GM19035 (cell line): Measurements from ENCODE around the gene WWOX.

Experiments used
- ATAC-seq: cut with Tn5 transposase; IDR thresholded peaks from one replicate; pipeline ENCODE4 v1.9.1; 2021; ENCODE audit not compliant: unreplicated experiment

WWOX gene

GRCh38 chr16:78258375-78259065, 159.1 kb downstream of the WWOX start:
- ATAC-seq: no peak

GRCh38 chr16:78259873-78260272, 160.4 kb downstream of the WWOX start:
- ATAC-seq: no peak

GRCh38 chr16:78264642-78265041, 165.2 kb downstream of the WWOX start:
- no peak for ATAC-seq

GRCh38 chr16:78269256-78269655, 169.8 kb downstream of the WWOX start:
- no peak for ATAC-seq

GRCh38 chr16:78271981-78272380, 172.5 kb downstream of the WWOX start:
- no peak for ATAC-seq

GRCh38 chr16:78274771-78275170, 175.3 kb downstream of the WWOX start:
- ATAC-seq: no peak

GRCh38 chr16:78275420-78275819, 176.0 kb downstream of the WWOX start:
- ATAC-seq: no peak

- ATAC-seq: no peak
Measured at GRCh38 chr16:78277321-78278055, 178.0 kb downstream of the WWOX start.

- ATAC-seq: no peak
Measured at GRCh38 chr16:78278056-78278450, 178.6 kb downstream of the WWOX start.

- no peak for ATAC-seq
Measured at GRCh38 chr16:78281115-78281514, 181.7 kb downstream of the WWOX start.

GRCh38 chr16:78283548-78284251, 184.2 kb downstream of the WWOX start:
- ATAC-seq: no peak

GRCh38 chr16:78284326-78284725, 184.9 kb downstream of the WWOX start:
- ATAC-seq: no peak

- ATAC-seq: no peak
Measured at GRCh38 chr16:78284957-78285434, 185.5 kb downstream of the WWOX start.

- ATAC-seq: no peak
Measured at GRCh38 chr16:78285437-78285922, 186.0 kb downstream of the WWOX start.

GRCh38 chr16:78286065-78286464, 186.6 kb downstream of the WWOX start:
- no peak for ATAC-seq

GRCh38 chr16:78288888-78289287, 189.4 kb downstream of the WWOX start:
- no peak for ATAC-seq

- no peak for ATAC-seq
Measured at GRCh38 chr16:78289373-78289772, 189.9 kb downstream of the WWOX start.

GRCh38 chr16:78289844-78290277, 190.4 kb downstream of the WWOX start:
- no peak for ATAC-seq

GRCh38 chr16:78290395-78290794, 190.9 kb downstream of the WWOX start:
- no peak for ATAC-seq

- ATAC-seq: no peak
Measured at GRCh38 chr16:78290872-78291591, 191.6 kb downstream of the WWOX start.

GRCh38 chr16:78291604-78292003, 192.2 kb downstream of the WWOX start:
- no peak for ATAC-seq
